Frontal cortex (tissue), 4 donors: ENCODE measurements around the gene DLG1. TPM values are rescaled to one million over a fixed set of nuclear protein-coding genes. Genes with fewer than 3 reads are reported as not detected.

Experiments
- DNase-seq, 2 donors: peaks; one replicate each; pipeline ENCODE4 v3.0.0; 2012; ENCODE audit warnings: low spot score in 2 of 2
- FAIRE-seq: peaks from 2 replicates; lab custom pipeline; 2012; peaks lifted over from hg19 to GRCh38; lab: Jason Lieb, UNC
- total RNA-seq: library from RNA; depleted of rRNA; stranded (reverse); fragments of >200 nt; gene quantifications from one replicate; pipeline ENCODE4 v1.2.3, GENCODE V29; 2014
- donor health status: control.
- donor health status: control.
- donor health status: control.

DLG1 gene
- total RNA-seq, 1 donor from 2014 or later = 112 TPM

- DNase-seq = no peak
- FAIRE-seq = no peak
Measured at GRCh38 chr3:197322149-197322548, 23.7 kb upstream of the DLG1 start.

- no peak for DNase-seq
- no peak for FAIRE-seq
Measured at GRCh38 chr3:197320582-197320981, 22.2 kb upstream of the DLG1 start.

DNA sequence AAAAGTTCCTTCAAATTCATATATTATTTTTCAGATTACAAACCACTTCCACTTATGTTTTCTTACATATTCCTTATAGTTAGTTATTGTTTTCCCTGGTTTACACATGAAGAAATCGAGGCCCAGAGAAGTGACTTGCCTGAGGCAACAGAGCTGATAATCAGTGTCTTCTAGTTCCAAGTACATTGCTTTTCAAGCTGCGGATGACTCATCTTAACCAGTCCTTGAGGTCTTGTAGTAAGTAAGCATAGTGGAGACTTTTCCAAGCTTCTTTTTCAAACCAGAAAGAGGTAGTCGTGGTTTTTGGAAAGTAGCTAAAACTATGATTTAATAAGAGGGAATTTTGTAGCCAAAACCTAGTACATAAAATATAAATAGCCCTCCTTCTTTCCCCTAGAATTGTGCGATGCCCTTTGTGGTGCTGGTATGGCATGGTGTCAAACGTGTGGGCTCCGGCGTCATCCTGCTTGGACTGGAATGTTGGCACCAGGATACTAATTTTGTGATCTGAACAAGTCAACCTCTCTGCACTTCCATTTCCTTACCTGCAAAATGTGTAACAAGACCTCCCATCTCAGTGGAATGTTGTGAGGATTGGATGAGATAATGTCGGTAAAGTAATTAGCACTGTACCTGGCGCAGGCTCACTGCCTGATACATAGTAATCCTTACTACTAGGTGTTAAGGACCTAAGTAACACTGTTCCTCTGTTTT, 19.0 kb upstream of the DLG1 start:
- DNase-seq (no peak), FAIRE-seq (no peak)

- DNase-seq (no peak), FAIRE-seq (no peak)
Measured at GRCh38 chr3:197312431-197312830, 14.0 kb upstream of the DLG1 start.

DNA sequence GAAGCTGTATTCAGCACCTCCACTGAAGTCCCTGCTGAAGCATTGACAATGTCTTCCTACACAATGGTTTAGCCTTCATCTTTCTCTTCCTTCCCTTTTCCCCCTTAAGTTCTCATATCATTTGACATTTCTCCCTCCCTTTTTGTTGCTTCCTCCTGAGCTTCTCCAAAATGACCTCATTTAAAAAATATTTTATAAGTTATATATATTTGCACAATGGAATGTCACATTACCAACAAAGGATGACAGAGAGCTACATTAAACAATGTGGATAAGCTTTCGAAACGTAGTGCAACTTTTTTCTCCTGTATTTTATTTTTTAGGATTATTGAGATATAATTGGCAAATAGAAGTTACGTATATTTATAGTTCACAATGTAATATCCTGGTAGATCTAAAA, 13.2 kb upstream of the DLG1 start:
- FAIRE-seq = no peak

GRCh38 chr3:197309528-197310361, 11.3 kb upstream of the DLG1 start:
- FAIRE-seq (no peak), DNase-seq (no peak)

More for the DNA sequence above, 13.2 kb upstream of the DLG1 start:
- no peak for DNase-seq

DNA sequence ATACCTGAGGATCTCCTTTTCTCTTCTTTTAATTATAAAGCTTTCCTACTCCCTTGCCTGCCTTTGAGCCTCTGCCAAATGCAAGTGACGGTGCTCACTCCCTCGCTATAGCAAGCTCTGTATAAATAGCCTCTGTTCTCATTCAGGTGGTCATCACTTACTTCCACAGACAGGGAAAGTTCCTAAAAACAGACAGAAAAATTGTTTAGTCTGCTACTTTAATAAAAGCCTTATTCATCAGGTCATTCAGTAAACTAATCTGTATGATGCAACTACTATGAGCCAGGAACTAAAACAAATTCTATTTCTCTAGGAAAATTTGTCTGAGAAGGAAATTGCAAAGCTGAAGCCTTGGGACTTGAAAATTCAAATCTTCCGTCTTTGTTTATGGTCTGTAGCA, 10.2 kb upstream of the DLG1 start:
- FAIRE-seq (no peak), DNase-seq (no peak)

DNA sequence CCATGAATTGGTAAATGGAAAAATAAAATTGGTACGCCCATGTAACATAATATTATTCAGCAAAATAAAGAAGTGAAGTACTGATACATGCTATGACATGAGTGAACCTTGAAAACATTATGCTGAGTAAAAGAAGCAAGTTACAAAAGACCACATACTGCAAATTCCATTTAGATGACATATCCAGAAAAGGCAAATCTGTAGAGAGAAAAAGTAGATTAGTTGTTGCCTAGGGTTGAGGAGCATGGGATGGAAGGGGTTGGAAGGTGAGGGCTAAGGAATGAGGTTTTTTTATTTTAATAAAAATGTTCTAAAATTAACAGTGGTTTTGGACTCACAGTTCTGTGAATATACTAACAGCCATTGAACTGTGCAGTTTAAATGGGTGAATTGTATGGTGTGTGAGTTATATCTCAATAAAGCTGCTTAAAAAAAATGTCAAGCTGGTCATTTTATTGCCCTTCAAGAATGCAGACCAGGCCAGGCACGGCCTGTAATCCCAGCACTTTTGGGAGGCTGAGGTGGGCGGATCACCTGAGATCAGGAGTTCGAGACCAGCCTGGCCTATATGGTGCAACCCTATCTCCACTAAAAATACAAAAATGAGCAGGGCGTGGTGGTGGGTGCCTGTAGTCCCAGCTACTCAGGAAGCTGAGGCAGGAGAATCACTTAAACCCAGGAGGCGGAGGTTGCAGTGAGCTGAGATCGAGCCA, 8.1 kb upstream of the DLG1 start:
- no peak for DNase-seq
- no peak for FAIRE-seq

GRCh38 chr3:197305854-197306253, 7.4 kb upstream of the DLG1 start:
- FAIRE-seq (no peak), DNase-seq (no peak)

GRCh38 chr3:197303452-197303851, 5.0 kb upstream of the DLG1 start:
- FAIRE-seq = no peak
- no peak for DNase-seq

- DNase-seq (no peak), FAIRE-seq (no peak)
Measured at GRCh38 chr3:197302696-197303341, 4.4 kb upstream of the DLG1 start.

- FAIRE-seq = no peak
Measured at GRCh38 chr3:197302033-197302432, 3.6 kb upstream of the DLG1 start.

DNA sequence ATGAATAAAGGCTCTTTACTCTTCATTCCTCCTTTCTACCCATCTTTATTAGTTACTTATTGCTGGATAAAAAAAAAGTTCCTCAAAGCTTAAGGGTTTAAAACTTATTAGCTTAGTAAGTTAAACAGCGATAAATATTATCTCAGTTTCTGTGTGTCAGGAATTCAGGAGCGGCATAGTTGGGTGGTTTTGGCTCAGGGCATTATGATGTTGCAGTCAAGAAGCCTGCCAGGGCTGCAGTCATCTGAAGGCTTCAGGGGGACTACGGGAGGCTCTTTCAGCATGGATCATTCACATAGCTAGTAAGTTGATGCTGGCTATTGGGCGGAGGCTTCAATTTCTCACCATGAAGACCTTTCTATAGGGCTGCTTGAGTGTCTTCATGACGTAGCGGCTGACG, 1.9 kb upstream of the DLG1 start:
- FAIRE-seq (no peak), DNase-seq (no peak)

More at GRCh38 chr3:197302033-197302432, 3.6 kb upstream of the DLG1 start:
- no peak for DNase-seq

- no peak for FAIRE-seq
- DNase-seq = no peak
Measured at GRCh38 chr3:197298945-197299854, 788 bp upstream of the DLG1 start.

GRCh38 chr3:197297476-197298340, 704 bp downstream of the DLG1 start:
- FAIRE-seq = no peak
- DNase-seq = peak; percentile 86 to 87

GRCh38 chr3:197297002-197297401, 1.4 kb downstream of the DLG1 start:
- DNase-seq (peak in 1 of 2 donors; percentile 33), FAIRE-seq (no peak)

DNA sequence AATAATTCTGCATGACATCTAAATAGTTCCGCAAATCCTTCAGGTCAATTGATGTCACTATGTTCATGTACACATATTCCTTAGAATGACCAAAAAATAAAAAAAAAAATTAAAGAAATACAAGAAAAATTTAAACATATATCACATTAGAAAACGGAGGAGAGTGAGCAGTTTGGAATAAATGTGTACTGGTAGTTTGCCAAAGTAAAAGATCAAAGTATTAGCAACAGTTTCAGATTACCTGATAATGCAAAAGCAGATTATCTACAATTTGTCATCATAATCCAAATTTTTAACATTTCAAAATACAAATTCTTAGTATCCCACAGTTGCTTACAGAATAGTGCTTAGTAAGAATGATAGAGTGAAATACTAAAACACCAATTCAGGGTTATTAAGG, 1.9 kb downstream of the DLG1 start:
- DNase-seq (no peak), FAIRE-seq (no peak)

- no peak for DNase-seq
- no peak for FAIRE-seq
Measured at GRCh38 chr3:197295871-197296270, 2.5 kb downstream of the DLG1 start.
